Neural cell (in vitro differentiated cells): ENCODE data around the gene KCTD21.

Source experiments
- MXI1 ChIP-seq: fragments of 450-650 bp; conservative IDR thresholded peaks from 2 replicates; pipeline ENCODE4 v1.6.1; 2014; ENCODE audit warnings: antibody characterized with exemption, mild to moderate bottlenecking; ENCODE audit not compliant: poor library complexity, severe bottlenecking
- POLR2AphosphoS5 ChIP-seq: IDR thresholded peaks from 2 replicates; pipeline ENCODE4 v1.6.1; 2012
- RAD21 ChIP-seq: fragments of 450-650 bp; conservative IDR thresholded peaks from 2 replicates; pipeline ENCODE4 v1.6.1; 2014; ENCODE audit warnings: antibody characterized with exemption, mild to moderate bottlenecking, moderate library complexity
- REST ChIP-seq: IDR thresholded peaks from 2 replicates; pipeline ENCODE4 v1.6.1; 2012; ENCODE audit warnings: borderline replicate concordance
- SMC3 ChIP-seq: fragments of 450-650 bp; conservative IDR thresholded peaks from 2 replicates; pipeline ENCODE4 v1.6.1; 2014; ENCODE audit warnings: antibody characterized with exemption, mild to moderate bottlenecking, moderate library complexity; ENCODE audit not compliant: poor library complexity
- TAF1 ChIP-seq: IDR thresholded peaks from 2 replicates; pipeline ENCODE4 v1.6.1; 2012; ENCODE audit warnings: low read depth
- TF ChIP-seq, protein P1 (sequence below): fragments of 450-650 bp; IDR thresholded peaks from 2 replicates; pipeline ENCODE4 v1.5.1; 2014; ENCODE audit warnings: antibody characterized with exemption, mild to moderate bottlenecking, moderate library complexity; ENCODE audit not compliant: poor library complexity, severe bottlenecking

DNA sequence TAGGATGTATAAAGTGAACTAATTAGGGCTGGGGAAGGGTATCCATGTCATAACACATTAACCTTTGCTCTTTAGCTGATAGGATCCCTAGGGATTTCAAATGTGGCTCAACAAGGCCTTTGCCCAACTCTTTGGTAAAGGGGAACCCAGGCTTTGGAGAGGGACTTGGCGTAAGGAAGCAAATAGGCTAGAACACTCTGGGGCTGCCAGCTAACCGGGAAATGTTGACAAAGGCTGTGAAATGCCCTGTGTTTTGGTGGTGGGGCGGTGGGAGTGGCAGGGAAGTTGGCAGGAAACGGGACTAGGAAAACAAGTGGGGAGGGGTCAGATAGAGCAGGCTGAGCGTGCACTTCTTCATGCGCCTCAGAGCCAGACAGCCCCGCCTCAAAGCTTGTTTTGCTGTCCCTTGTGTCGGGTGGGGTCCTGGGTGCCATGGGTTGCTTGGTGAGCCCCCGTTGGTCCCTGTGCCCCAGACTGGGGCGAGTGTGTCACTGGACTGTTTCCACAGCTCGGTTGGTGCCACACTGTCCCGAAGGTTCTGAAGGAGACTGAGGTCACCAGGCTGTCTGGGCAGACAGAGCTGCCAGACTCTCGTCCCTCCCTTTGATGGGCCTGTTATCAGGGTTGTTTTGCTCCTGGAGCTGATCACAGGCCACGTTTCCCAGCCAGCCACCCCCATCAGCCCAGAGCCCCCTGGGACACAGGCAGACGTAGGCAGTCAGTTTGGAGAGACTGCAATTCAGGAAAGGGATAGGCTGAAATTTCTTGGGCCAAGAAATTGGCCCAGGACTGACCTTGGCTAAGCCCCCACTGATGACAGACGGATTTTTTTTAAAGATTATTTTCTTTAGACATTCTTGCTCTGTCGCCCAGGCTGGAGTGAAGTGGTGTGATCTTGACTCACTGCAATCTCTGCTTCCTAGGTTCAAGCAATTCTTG lies 19.6 kb downstream of the KCTD21 start:
- TF ChIP-seq, protein P1, sequence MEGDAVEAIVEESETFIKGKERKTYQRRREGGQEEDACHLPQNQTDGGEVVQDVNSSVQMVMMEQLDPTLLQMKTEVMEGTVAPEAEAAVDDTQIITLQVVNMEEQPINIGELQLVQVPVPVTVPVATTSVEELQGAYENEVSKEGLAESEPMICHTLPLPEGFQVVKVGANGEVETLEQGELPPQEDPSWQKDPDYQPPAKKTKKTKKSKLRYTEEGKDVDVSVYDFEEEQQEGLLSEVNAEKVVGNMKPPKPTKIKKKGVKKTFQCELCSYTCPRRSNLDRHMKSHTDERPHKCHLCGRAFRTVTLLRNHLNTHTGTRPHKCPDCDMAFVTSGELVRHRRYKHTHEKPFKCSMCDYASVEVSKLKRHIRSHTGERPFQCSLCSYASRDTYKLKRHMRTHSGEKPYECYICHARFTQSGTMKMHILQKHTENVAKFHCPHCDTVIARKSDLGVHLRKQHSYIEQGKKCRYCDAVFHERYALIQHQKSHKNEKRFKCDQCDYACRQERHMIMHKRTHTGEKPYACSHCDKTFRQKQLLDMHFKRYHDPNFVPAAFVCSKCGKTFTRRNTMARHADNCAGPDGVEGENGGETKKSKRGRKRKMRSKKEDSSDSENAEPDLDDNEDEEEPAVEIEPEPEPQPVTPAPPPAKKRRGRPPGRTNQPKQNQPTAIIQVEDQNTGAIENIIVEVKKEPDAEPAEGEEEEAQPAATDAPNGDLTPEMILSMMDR: no peak
- TF ChIP-seq MXI1 (no peak), POLR2AphosphoS5 (no peak), RAD21 (no peak), TAF1 (no peak), SMC3 (no peak), REST (no peak)
